ENCODE measurements around the gene ST3GAL2. TPM values are rescaled to one million over a fixed set of nuclear protein-coding genes. Genes with fewer than 3 reads are reported as not detected.
"Not testable (repeated sequence)": the region's sequence is repeated elsewhere in the genome, so short reads cannot be mapped to it uniquely, and the experiment has no call there.

ST3GAL2 gene
- total RNA-seq, 1 donor from 2014 or later, result 28.9 TPM

GRCh38 chr16:70337814-70338213, 101.1 kb downstream of the ST3GAL2 start:
- DNase-seq (ENCODE audit: low spot score), result no peak

- not testable (repeated sequence) for DNase-seq (ENCODE audit: low spot score)
Measured at GRCh38 chr16:70332728-70333127, 106.2 kb downstream of the ST3GAL2 start.

GRCh38 chr16:70331588-70332358, 107.1 kb downstream of the ST3GAL2 start:
- no peak for DNase-seq (ENCODE audit: low spot score)

GRCh38 chr16:70331091-70331490, 107.8 kb downstream of the ST3GAL2 start:
- DNase-seq (ENCODE audit: low spot score), result no peak

Other genes with a start within 250 kb of the ST3GAL2 start
- gene EXOSC6, start 187.2 kb downstream of the ST3GAL2 start, total RNA-seq, result 25.6 TPM
- 155 TPM for gene AARS1, start 149.6 kb downstream of the ST3GAL2 start, total RNA-seq
- 35.8 TPM for gene DDX19B, start 139.9 kb downstream of the ST3GAL2 start, total RNA-seq
- gene DDX19A, start 92.2 kb downstream of the ST3GAL2 start, total RNA-seq, result 37.3 TPM
- 29.7 TPM for gene FCSK, start 15.5 kb upstream of the ST3GAL2 start, total RNA-seq
- gene COG4, start 84.5 kb upstream of the ST3GAL2 start, total RNA-seq, result 49.6 TPM
- 382 TPM for gene SF3B3, start 84.7 kb upstream of the ST3GAL2 start, total RNA-seq
- gene IL34, start 207.5 kb upstream of the ST3GAL2 start, total RNA-seq, result 3.7 TPM
- gene MTSS2, start 247.0 kb upstream of the ST3GAL2 start, total RNA-seq, result 83.1 TPM

All from ureter (tissue), 1 donor.